Measurements from ENCODE around the gene TEX11. TPM values are rescaled to one million over a fixed set of nuclear protein-coding genes. Genes with fewer than 3 reads are reported as not detected.
"Not testable (repeated sequence)": the region's sequence is repeated elsewhere in the genome, so short reads cannot be mapped to it uniquely, and the experiment has no call there.

Gene TEX11
- total RNA-seq, 2 experiments from 2014 or later: not detected

DNA sequence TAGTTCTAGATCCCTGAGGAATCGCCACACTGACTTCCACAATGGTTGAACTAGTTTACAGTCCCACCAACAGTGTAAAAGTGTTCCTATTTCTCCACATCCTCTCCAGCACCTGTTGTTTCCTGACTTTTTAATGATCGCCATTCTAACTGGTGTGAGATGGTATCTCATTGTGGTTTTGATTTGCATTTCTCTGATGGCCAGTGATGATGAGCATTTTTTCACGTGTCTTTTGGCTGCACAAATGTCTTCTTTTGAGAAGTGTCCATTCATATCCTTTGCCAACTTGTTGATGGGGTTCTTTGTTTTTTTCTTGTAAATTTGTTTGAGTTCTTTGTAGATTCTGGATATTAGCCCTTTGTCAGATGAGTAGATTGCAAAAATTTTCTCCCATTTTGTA, 197.2 kb downstream of the TEX11 start:
- H3K4me1 Mint-ChIP-seq; POLR2A ChIA-PET; H3K36me3 Mint-ChIP-seq; DNase-seq; H3K9me3 Mint-ChIP-seq; H3K4me3 Mint-ChIP-seq; ATAC-seq (ENCODE audit: low read depth); H3K27me3 Mint-ChIP-seq; H3K27ac Mint-ChIP-seq: not testable (repeated sequence)

DNA sequence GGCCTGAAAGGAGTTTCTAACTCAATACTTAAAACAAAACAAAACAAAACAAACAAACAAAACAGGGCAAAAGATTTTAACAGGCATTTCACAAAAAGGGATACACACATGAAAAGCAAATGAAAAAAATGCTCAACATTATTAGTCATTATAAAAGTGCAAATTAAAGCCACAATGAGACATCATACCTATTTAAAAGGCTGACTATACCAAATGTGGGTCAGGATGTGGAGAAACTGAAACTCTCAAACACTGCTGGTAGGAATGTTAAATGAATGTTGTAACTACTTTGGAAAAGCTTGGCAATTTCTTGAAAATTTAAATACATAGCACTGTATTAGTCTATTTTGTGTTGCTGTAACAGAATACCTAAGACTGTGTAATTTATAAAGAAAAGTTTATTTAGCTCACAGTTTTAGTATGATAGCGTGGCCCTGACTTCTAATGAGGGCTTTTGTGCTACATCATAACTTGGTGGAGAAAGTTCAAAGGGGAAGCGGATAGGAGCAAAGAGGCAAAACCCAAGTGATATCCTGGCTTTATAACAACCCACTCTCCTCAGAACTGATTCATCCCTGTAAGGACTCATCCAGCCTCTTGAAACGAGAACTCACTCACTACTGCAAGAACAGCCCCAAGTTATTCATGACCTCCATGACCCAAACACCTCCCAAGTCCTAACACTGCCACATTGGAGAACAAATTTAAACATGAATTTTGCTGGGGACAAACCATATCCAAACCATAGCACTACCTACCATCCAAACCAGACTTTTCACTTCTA, 214.0 kb downstream of the TEX11 start:
- H3K36me3 Mint-ChIP-seq: no peaks in the 10 kb centered on the region
- POLR2A ChIA-PET: no interaction called here
- H3K4me3 Mint-ChIP-seq: no peak overlapping the region
- H3K9me3 Mint-ChIP-seq: no peaks in the 10 kb centered on the region
- no peaks in the 10 kb centered on the region for H3K4me1 Mint-ChIP-seq
- no peak overlapping the region for H3K27ac Mint-ChIP-seq
- no peaks in the 10 kb centered on the region for H3K27me3 Mint-ChIP-seq
- DNase-seq (no peak), ATAC-seq (ENCODE audit: low read depth) (no peak)

DNA sequence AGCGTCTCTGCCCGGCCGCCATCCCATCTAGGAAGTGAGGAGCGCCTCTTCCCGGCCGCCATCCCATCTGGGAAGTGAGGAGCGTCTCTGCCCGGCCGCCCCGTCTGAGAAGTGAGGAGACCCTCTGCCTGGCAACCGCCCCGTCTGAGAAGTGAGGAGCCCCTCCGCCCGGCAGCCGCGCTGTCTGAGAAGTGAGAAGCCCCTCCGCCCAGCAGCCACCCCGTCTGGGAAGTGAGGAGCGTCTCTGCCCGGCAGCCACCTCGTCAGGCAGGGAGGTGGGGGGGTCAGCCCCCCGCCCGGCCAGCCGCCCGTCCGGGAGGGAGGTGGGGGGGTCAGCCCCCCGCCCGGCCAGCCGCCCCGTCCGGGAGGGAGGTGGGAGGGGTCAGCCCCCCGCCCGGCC, 229.1 kb downstream of the TEX11 start:
- H3K4me1 Mint-ChIP-seq, H3K27ac Mint-ChIP-seq, POLR2A ChIA-PET: not testable (repeated sequence)

DNA sequence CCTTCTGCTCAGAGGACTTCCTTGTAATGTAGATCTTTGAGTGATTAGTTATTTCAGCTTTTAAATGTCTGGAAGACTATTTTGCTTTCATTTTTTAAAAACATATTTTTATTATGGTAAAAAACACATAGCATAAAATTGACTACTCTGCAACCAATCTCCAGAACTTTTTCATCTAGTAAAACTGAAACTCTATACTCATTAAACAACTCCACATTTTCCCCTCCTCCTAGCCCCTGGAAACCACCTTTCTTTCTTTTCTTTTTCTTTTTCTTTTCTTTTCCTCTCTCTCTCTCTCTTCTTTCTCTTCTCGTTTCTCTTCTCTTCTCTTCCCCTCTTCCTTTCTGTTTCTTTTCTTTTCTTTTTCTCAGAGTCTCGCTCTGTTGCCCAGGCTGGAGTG, 233.2 kb downstream of the TEX11 start:
- H3K4me3 Mint-ChIP-seq: no peak overlapping the region
- ATAC-seq (ENCODE audit: low read depth): no peak
- POLR2A ChIA-PET: no interaction called here
- H3K4me1 Mint-ChIP-seq: no peaks in the 10 kb centered on the region
- H3K9me3 Mint-ChIP-seq: no peaks in the 10 kb centered on the region
- H3K36me3 Mint-ChIP-seq: no peaks in the 10 kb centered on the region
- no peak for DNase-seq
- H3K27me3 Mint-ChIP-seq: no peaks in the 10 kb centered on the region
- H3K27ac Mint-ChIP-seq: no peak overlapping the region

More for the DNA sequence above, 229.1 kb downstream of the TEX11 start:
- not testable (repeated sequence) for H3K27me3 Mint-ChIP-seq; H3K36me3 Mint-ChIP-seq; DNase-seq; H3K4me3 Mint-ChIP-seq; ATAC-seq (ENCODE audit: low read depth); H3K9me3 Mint-ChIP-seq

DNA sequence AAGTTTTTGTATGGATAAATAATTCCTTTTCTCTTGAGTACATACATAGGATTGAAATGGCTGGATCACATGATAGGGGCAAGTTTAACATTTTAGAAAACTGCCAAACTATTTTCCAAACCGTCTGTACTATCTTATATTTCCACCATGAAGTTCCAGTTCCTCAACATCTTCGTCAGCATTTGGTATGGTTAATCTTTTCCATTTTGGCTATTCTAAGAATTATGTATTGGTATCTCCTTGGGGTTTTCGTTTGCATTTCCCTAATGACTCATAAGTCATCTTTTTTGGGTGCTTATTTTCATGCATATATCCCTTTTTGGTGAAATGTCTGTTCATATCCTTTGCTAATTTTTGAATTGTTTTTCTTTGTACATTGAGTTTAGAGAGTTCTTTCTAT, 236.2 kb downstream of the TEX11 start:
- DNase-seq (no peak), ATAC-seq (ENCODE audit: low read depth) (no peak)
- no peak overlapping the region for H3K27ac Mint-ChIP-seq
- no peaks in the 10 kb centered on the region for H3K27me3 Mint-ChIP-seq
- POLR2A ChIA-PET: no interaction called here
- H3K36me3 Mint-ChIP-seq: no peaks in the 10 kb centered on the region
- no peaks in the 10 kb centered on the region for H3K9me3 Mint-ChIP-seq
- no peak overlapping the region for H3K4me3 Mint-ChIP-seq
- H3K4me1 Mint-ChIP-seq: no peaks in the 10 kb centered on the region

DNA sequence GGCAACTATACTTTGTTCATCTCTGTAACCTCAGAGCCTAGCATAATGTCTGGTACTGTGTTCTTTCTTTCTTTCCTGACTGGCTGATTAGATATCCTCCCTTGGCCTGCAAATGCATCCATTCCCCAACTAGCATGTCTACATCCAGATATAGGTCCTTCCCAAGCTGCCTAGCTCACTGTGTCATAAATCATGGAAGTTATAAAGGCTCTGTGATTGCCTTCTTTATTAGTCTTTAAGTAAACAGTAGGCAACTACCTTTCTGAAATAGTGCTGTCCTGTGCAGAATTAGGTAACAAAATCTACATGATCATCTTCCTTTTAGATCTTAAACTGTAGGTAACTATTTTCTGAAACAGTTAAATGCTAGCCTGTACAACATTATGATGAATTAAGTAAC, 239.4 kb downstream of the TEX11 start:
- H3K4me3 Mint-ChIP-seq: no peak overlapping the region

DNA sequence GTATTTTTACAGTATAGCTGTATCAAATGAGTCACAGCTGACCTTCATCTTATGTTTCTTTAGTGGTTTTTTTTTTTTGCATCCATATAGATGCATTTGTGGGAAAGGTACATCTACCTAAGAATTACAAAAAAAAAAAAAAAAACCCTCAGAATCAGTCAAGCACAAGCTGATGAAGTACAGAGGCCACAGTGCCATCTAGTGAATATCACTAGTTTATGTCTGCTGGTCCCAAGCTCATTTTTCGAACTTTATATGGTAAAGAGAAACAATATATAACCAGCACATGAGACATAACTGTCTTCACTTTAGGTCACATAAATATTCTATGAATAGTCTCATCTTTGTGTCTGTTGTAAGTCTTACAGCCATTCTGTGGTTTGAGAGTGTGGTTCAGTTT, 243.8 kb downstream of the TEX11 start:
- DNase-seq (no peak), ATAC-seq (ENCODE audit: low read depth) (no peak)
- Mint-ChIP-seq H3K4me1 (no peaks in the 10 kb centered on the region), H3K9me3 (no peaks in the 10 kb centered on the region), H3K36me3 (no peaks in the 10 kb centered on the region), H3K27me3 (peaks cover 5% of the 10 kb centered on the region), H3K4me3 (no peak overlapping the region), H3K27ac (no peak overlapping the region)
- POLR2A ChIA-PET: interaction anchor here (0.6 to 0.7 kb wide), 2 partner anchors 11 to 435 kb away, joined by 3 to 4 read pairs; no protein-coding TSS in a partner anchor

More for the DNA sequence above, 239.4 kb downstream of the TEX11 start:
- POLR2A ChIA-PET: no interaction called here
- no peak for ATAC-seq (ENCODE audit: low read depth)
- Mint-ChIP-seq H3K4me1 (no peaks in the 10 kb centered on the region), H3K27me3 (no peaks in the 10 kb centered on the region), H3K36me3 (no peaks in the 10 kb centered on the region), H3K9me3 (no peaks in the 10 kb centered on the region), H3K27ac (no peak overlapping the region)
- DNase-seq: no peak

DNA sequence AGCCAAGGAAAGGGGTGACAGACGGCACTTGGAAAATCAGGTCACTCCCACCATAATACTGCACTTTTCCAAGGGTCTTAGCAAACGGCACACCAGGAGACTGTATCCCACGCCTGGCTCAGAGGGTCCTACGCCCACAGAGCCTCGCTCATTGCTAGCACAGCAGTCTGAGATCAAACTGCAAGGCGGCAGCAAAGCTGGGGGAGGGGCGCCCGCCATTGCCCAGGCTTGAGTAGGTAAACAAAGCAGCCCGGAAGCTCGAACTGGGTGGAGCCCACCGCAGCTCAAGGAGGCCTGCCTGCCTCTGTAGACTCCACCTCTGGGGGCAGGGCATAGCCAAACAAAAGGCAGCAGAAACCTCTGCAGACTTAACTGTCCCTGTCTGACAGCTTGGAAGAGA, 247.4 kb downstream of the TEX11 start:
- POLR2A ChIA-PET; H3K4me3 Mint-ChIP-seq; H3K36me3 Mint-ChIP-seq; H3K27me3 Mint-ChIP-seq; ATAC-seq (ENCODE audit: low read depth); H3K9me3 Mint-ChIP-seq; H3K27ac Mint-ChIP-seq; H3K4me1 Mint-ChIP-seq; DNase-seq: not testable (repeated sequence)

DNA sequence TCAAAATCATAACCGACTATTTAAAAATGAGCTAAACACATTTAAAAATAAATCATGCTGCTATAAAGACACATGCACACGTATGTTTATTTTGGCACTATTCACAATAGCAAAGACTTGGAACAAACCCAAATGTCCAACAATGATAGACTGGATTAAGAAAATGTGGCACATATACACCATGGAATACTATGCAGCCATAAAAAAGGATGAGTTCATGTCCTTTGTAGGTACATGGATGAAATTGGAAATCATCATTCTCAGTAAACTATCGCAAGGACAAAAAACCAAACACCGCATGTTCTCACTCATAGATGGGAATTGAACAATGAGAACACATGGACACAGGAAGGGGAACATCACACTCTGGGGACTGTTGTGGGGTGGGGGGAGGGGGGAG, 251.0 kb downstream of the TEX11 start:
- DNase-seq; H3K27me3 Mint-ChIP-seq; H3K4me1 Mint-ChIP-seq; H3K4me3 Mint-ChIP-seq; H3K9me3 Mint-ChIP-seq; ATAC-seq (ENCODE audit: low read depth); POLR2A ChIA-PET; H3K27ac Mint-ChIP-seq; H3K36me3 Mint-ChIP-seq: not testable (repeated sequence)

DNA sequence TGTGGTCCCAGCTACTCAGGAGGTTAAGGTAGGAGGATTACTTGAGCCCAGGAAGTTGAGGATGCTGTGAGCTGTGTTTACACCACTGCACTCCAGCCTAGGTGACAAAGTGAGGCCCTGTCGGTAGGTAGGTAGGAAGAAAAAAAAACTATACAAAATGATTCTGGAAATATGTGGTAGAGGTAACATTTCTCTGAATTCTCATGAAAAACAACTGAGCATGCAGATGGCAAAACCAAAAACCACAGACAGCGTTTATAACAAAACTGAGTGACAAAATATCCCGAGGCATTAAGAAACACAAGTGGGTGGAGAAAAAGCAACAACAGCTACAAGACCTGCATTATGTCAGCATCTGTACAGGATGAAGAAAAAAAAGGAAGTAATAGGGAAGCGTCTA, 252.2 kb downstream of the TEX11 start:
- H3K4me3 Mint-ChIP-seq: peak overlapping the region; percentile 3
- no peak for ATAC-seq (ENCODE audit: low read depth)
- no peaks in the 10 kb centered on the region for H3K36me3 Mint-ChIP-seq
- no peaks in the 10 kb centered on the region for H3K27me3 Mint-ChIP-seq
- no peaks in the 10 kb centered on the region for H3K9me3 Mint-ChIP-seq
- no peak overlapping the region for H3K27ac Mint-ChIP-seq
- POLR2A ChIA-PET: interaction anchor here (1.2 kb wide), 1 partner anchor 100 kb away, joined by 4 read pairs; no protein-coding TSS in a partner anchor
- DNase-seq: no peak
- H3K4me1 Mint-ChIP-seq: peaks cover 6% of the 10 kb centered on the region

DNA sequence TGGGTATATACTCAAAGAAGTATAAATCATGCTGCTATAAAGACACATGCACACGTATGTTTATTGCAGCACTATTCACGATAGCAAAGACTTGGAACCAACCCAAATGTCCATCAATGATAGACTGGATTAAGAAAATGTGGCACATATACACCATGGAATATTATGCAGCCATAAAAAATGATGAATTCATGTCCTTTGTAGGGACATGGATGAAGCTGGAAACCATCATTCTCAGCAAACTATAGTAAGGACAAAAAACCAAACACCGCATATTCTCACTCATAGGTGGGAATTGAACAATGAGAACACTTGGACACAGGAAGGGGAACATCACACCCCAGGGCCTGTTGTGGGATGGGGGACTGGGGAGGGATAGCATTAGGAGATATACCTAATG, 260.6 kb downstream of the TEX11 start:
- H3K9me3 Mint-ChIP-seq; H3K27me3 Mint-ChIP-seq; H3K4me3 Mint-ChIP-seq; POLR2A ChIA-PET; H3K36me3 Mint-ChIP-seq; H3K4me1 Mint-ChIP-seq; H3K27ac Mint-ChIP-seq; DNase-seq; ATAC-seq (ENCODE audit: low read depth): not testable (repeated sequence)

DNA sequence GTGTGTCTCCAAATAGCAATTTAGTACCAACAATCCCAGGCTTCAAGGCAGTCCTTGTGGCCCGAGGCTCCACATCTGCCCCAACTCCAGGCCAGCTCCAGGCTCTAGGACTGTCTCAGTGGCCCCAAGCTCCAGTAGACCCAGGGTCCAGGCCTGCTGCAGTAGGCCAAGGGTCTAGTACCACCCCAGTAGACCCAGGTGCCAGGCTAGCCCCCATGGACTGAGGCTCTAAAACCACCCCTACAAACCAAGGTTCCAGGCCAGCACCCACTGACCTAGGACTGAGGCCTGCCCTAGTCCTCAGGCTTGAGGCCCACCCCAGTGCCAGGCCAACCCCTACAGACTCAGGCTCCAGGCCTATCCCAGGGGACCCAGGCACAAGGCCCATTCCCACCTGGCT, 272.3 kb downstream of the TEX11 start:
- no peak for ATAC-seq (ENCODE audit: low read depth)
- Mint-ChIP-seq H3K4me3 (no peak overlapping the region), H3K27me3 (peaks cover 3% of the 10 kb centered on the region), H3K36me3 (no peaks in the 10 kb centered on the region), H3K27ac (no peak overlapping the region), H3K9me3 (no peaks in the 10 kb centered on the region), H3K4me1 (no peaks in the 10 kb centered on the region)
- POLR2A ChIA-PET: no interaction called here
- no peak for DNase-seq

DNA sequence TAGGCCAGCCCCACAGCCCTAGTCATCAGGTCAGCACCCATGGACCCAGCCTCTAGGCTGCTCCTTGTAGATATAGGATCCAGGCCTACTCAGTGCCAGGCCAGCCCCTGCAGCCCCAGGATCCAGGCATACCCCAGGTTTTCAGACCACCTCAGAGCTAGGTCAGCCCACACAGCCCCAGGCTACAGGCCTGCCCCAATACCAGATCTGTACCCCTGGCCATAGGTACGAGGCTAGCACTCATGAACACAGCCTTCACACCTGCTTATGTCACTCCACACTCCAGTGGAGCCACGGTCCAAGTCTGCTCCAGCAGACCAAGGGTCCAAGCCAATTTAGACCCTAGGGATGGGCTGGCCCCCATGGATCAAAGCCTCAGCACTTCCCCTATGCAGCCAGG, 272.8 kb downstream of the TEX11 start:
- Mint-ChIP-seq H3K9me3 (no peaks in the 10 kb centered on the region), H3K27ac (no peak overlapping the region), H3K27me3 (peaks cover 3% of the 10 kb centered on the region), H3K4me1 (no peaks in the 10 kb centered on the region), H3K4me3 (no peak overlapping the region), H3K36me3 (no peaks in the 10 kb centered on the region)
- POLR2A ChIA-PET: no interaction called here
- no peak for DNase-seq
- no peak for ATAC-seq (ENCODE audit: low read depth)

DNA sequence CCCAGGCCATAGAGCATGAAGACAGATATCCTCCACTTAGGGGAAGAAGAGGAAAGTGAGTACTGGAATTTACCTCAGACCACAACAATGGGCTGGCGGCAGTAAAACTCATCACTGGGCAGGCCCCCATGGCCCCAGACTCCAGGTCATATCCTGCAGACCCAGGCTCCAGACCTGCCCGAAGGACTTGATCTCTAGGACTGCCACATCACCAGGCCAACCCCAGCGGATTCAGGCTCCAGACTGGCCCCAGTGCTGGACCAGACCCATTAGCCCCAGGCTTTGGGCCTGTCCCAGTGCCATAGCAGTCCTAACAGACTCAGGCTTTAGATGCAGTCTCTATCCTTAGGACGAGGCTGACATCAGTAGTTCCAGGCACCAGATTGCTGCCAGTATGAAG, 273.3 kb downstream of the TEX11 start:
- Mint-ChIP-seq H3K9me3 (no peaks in the 10 kb centered on the region), H3K4me3 (no peak overlapping the region), H3K27ac (no peak overlapping the region), H3K4me1 (no peaks in the 10 kb centered on the region), H3K36me3 (no peaks in the 10 kb centered on the region), H3K27me3 (peaks cover 3% of the 10 kb centered on the region)
- DNase-seq (no peak), ATAC-seq (ENCODE audit: low read depth) (no peak)
- POLR2A ChIA-PET: no interaction called here

All from activated naive CD8-positive, alpha-beta T cell treated with anti-CD3 and anti-CD28 coated beads, Interleukin-2, amount 10 ng/mL, durations not matched to agents 7 days and 5 days (primary cell).